Thoracic aorta (tissue), 2 donors: ENCODE measurements around the gene TMEM9. TPM values are rescaled to one million over a fixed set of nuclear protein-coding genes. Genes with fewer than 3 reads are reported as not detected.

Source experiments
- ATAC-seq: fragments of 150-250 bp; one replicate; pipeline ENCODE4 v1.8.0; 2017; ENCODE audit warnings: low read depth; ENCODE audit not compliant: insufficient number of reproducible peaks, low FRiP score
- DNase-seq: peaks from one replicate; pipeline ENCODE4 v3.0.0-alpha.2; 2020; ENCODE audit warnings: low spot score
- H3K27ac ChIP-seq, 2 donors: fragments of 200-600 bp; sonication (generic); 1 replicate in 1 of 2; 2 replicates in 1 of 2; pipeline ENCODE4 v1.5.1; 2016; ENCODE audit warnings: mild to moderate bottlenecking in 2 of 2, moderate library complexity in 2 of 2
- H3K27me3 ChIP-seq: fragments of 200-600 bp; sonication (generic); replicated peaks from 2 replicates; pipeline ENCODE4 v1.6.0; 2016; ENCODE audit warnings: mild to moderate bottlenecking; ENCODE audit not compliant: insufficient read depth
- H3K36me3 ChIP-seq: fragments of 200-600 bp; sonication (generic); one replicate; pipeline ENCODE4 v1.5.1; 2016
- H3K4me1 ChIP-seq, 2 donors: fragments of 200-600 bp; sonication (generic); 1 replicate in 1 of 2; 2 replicates in 1 of 2; pipeline versions ENCODE4 v1.5.1 to v1.6.0; 2016; ENCODE audit warnings: low read depth in 2 of 2, mild to moderate bottlenecking in 1 of 2; ENCODE audit not compliant: control insufficient read depth in 1 of 2
- H3K4me3 ChIP-seq: fragments of 200-600 bp; sonication (generic); 2 replicates; pipeline ENCODE4 v1.5.1; 2016; ENCODE audit warnings: mild to moderate bottlenecking
- H3K9me3 ChIP-seq: fragments of 200-600 bp; sonication (generic); 2 replicates; pipeline ENCODE4 v1.5.1; 2016
- total RNA-seq, 2 donors: library from RNA; depleted of rRNA; stranded (reverse); fragments of >200 nt; gene quantifications; one replicate each; pipeline versions ENCODE4 v1.1.0 to v1.2.3, GENCODE V29; 2016
- TF ChIP-seq, protein P1 (sequence below): fragments of 200-600 bp; sonication (generic); IDR thresholded peaks from one replicate; pipeline ENCODE4 v1.5.1; 2019; ENCODE audit warnings: antibody characterized with exemption

Gene TMEM9
- total RNA-seq, 2 donors from 2014 or later, result 30.0 to 58.2 TPM

DNA sequence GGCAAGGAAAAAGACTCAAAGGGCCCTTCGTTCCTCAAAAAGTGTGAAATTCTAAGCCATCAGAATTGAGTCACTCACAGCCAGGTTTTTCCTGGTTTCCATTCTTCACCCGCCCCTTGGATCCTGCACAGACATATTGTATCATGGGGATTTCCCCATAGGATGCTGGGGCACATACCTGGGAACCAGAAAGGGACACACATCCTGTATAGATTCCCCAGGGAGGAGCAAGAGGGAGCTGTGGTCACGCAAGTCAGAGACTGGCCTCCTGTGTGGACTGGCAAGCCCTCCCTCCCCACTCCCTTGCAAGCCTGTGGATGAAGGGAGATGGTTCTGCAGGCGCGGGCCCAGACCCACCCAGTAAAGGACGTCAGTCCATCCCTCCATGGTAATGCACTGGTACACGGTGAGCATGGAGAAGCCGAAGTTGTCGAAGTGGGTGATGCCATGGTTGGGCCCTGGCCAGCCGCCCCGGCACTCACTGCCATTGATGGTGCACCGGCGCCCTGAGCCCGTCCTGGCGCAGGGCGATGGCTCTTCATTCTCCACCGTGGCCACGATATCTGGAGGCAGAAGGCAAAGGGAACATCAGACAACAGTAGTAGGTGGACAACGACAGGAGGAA lies 65.3 kb downstream of the TMEM9 start:
- ATAC-seq, result no peak
- no peaks in the 10 kb centered on the region for H3K27me3 ChIP-seq
- no peak overlapping the region for H3K27ac ChIP-seq
- H3K9me3 ChIP-seq, result no peaks in the 10 kb centered on the region
- TF ChIP-seq, protein P1, sequence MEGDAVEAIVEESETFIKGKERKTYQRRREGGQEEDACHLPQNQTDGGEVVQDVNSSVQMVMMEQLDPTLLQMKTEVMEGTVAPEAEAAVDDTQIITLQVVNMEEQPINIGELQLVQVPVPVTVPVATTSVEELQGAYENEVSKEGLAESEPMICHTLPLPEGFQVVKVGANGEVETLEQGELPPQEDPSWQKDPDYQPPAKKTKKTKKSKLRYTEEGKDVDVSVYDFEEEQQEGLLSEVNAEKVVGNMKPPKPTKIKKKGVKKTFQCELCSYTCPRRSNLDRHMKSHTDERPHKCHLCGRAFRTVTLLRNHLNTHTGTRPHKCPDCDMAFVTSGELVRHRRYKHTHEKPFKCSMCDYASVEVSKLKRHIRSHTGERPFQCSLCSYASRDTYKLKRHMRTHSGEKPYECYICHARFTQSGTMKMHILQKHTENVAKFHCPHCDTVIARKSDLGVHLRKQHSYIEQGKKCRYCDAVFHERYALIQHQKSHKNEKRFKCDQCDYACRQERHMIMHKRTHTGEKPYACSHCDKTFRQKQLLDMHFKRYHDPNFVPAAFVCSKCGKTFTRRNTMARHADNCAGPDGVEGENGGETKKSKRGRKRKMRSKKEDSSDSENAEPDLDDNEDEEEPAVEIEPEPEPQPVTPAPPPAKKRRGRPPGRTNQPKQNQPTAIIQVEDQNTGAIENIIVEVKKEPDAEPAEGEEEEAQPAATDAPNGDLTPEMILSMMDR, result no peak
- no peaks in the 10 kb centered on the region for H3K4me1 ChIP-seq
- no peak for DNase-seq
- no peaks in the 10 kb centered on the region for H3K36me3 ChIP-seq
- H3K4me3 ChIP-seq, result no peak overlapping the region

DNA sequence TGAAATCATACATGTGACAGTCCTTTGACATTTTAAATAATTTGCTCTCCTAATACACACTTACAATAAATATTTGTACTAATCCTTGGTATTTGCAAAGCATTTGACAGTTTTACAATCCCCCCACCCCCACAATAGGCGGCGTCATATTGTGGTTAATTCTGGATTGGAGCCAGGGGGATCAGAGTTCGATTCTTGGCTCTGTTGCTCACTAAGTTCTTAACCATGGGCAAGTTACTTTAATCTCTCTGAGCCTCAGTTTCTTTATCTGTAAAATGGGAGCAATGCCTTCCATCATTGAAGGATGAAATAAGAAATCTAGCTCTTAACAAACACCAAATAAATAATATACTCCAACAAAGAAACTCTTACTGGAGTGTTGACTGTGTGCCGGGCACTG lies 65.9 kb downstream of the TMEM9 start:
- Histone ChIP-seq H3K9me3 (no peaks in the 10 kb centered on the region), H3K27me3 (no peaks in the 10 kb centered on the region), H3K4me1 (no peaks in the 10 kb centered on the region), H3K27ac (no peak overlapping the region), H3K36me3 (no peaks in the 10 kb centered on the region), H3K4me3 (no peak overlapping the region)
- no peak for DNase-seq
- TF ChIP-seq, protein P1, result no peak
- ATAC-seq, result no peak

DNA sequence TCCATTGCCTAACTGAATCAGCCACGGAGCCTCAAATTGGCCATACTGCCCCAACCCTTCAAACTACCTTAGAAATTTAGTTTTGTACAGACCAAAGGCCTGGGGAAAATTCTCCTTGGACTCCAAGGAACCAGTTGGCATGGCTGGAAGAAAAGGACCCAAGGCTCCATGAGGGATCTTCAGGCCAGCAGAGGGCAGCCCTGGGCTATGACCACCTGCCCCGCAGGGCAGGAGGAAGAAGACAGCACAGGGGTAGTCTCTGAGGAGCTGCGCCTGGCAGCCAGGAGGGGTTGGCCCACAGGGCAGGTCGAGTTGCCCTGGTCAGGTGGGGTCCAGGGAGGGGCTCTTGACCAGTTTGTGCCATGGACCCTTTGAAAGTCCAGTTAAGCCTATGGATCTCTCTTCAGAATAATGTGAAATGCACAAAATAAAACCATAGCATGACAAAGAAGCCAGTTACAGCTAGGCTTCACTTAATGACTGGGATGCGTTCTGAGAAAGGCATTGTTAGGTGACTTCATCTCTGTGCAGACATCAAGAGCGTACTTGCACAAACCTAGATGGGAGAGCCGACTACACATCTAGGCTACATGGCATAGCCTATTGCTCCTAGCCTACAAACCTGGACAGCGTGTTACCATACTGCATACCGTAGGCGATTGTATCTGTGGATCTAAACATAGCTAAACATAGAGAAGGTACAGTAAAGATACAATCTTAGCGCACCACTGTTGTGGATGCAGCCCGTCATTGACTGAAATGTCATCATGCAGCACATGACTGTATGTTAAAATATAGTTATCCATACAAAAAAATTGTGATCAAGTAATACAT lies 68.2 kb downstream of the TMEM9 start:
- TF ChIP-seq, protein P1, result peak; percentile 35
- ATAC-seq (no peak), DNase-seq (no peak)
- Histone ChIP-seq H3K4me3 (no peak overlapping the region), H3K4me1 (no peaks in the 10 kb centered on the region), H3K27me3 (no peaks in the 10 kb centered on the region), H3K9me3 (no peaks in the 10 kb centered on the region), H3K27ac (no peak overlapping the region), H3K36me3 (no peaks in the 10 kb centered on the region)

Other genes starting within 250 kb of the TMEM9 start
- gene KIF21B, start 130.8 kb downstream of the TMEM9 start, total RNA-seq, result 1 to 10 TPM; 4.2 to 4.7 TPM
- not detected for gene CACNA1S, start 42.0 kb downstream of the TMEM9 start, total RNA-seq
- not detected for gene ASCL5, start 27.3 kb downstream of the TMEM9 start, total RNA-seq
- gene IGFN1, start 36.4 kb upstream of the TMEM9 start, total RNA-seq, result not detected
- gene PKP1, start 129.0 kb upstream of the TMEM9 start, total RNA-seq, result under 1 TPM in 1 of 2 donors, not detected in 1; 0.54 TPM
- gene TNNT2, start 223.2 kb upstream of the TMEM9 start, total RNA-seq, result under 1 TPM in 1 of 2 donors, not detected in 1; 0.21 TPM
- 10 to 100 TPM in 1 of 2 donors, under 1 TPM in 1; 0.41 to 11.1 TPM for gene LAD1, start 244.8 kb upstream of the TMEM9 start, total RNA-seq